C4-2B (cell line): ENCODE results near the gene AIG1.

Source experiments
- CTCF ChIP-seq: fragments of 450-650 bp; conservative IDR thresholded peaks from 2 replicates; pipeline ENCODE4 v1.5.1; 2017; ENCODE audit warnings: mild to moderate bottlenecking
- ZFX ChIP-seq: fragments of 450-650 bp; IDR thresholded peaks from 2 replicates; pipeline ENCODE4 v1.6.1; 2017

GRCh38 chr6:143165315-143165855 is 104.7 kb downstream of the AIG1 start:
- TF ChIP-seq CTCF = no peak
- no peak for TF ChIP-seq ZFX
